AG09319 (cell line): ENCODE data around the gene OR5C1.

Experiments used
- DNase-seq: peaks from one replicate; pipeline ENCODE4 v3.0.0-alpha.2; 2010; ENCODE audit warnings: low read depth; ENCODE audit errors: extremely low read depth
- CTCF ChIP-seq: IDR thresholded peaks from 2 replicates; pipeline ENCODE4 v1.5.1; 2011; ENCODE audit warnings: low read depth, mild to moderate bottlenecking, inconsistent platforms, low read length, moderate library complexity

OR5C1 gene

DNA sequence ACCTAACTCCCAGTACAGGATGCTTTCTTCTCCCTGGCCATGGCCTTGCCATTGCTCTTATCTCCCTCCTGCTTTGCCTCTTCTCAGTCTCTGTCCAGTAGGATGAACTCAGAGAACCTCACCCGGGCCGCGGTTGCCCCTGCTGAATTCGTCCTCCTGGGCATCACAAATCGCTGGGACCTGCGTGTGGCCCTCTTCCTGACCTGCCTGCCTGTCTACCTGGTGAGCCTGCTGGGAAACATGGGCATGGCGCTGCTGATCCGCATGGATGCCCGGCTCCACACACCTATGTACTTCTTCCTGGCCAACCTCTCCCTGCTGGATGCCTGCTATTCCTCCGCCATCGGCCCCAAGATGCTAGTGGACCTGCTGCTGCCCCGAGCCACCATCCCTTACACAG, at the start of gene OR5C1:
TSS of gene OR5C1 (plus strand) at position 103 of the 400 bp plus-strand sequence. CDS start at position 103, 0 bp downstream.
- TF ChIP-seq CTCF, result no peak
- DNase-seq, result no peak

DNA sequence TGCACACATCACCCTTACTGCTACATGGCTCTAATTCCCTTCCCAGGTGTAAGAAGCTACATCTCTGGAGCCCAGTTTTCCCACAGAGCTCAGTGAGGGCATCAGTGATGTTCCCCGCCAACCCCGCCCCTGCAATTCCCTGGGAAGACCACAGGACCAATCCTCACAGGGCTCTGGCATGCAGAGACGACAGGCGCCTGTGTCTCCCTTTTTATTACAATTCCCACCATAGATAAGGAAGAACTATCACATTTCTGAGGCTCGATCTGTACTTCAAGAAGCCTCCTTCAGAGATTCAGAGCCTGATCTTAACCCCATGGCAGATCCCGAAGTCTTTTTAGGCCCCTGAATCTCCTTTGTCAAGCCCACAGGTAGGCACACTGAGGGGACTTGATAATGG, 46.7 kb upstream of the OR5C1 start, which contains the start of gene OR1L6:
TSS of gene OR1L6 (plus strand) at position 301 of the 400 bp plus-strand sequence. CDS start 7,545 bp downstream, outside the sequence.
- no peak for DNase-seq
- TF ChIP-seq CTCF, result no peak

GRCh38 chr9:122754825-122755224, 33.9 kb upstream of the OR5C1 start:
- TF ChIP-seq CTCF, result no peak
- DNase-seq, result no peak

DNA sequence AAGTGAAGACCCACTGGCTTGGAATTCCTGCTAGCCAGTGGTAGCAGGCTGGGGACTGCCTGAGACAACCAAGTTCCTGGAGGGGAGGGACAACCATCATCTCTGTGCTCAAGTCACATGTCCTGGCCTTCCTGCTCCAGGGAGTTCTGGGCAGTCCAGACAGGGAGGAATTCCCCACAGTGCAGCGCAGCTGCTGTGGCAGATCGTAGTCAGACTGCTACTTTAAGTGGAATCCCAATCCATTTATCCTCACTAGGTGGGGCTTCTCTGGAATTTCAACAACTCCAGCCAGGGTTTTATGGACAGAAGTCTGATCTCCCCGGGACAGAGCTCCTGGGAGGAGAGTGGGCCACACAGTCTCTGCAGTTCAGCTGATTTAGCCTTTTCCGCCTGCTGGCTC, 20.9 kb upstream of the OR5C1 start:
- no peak for DNase-seq
- TF ChIP-seq CTCF, result no peak

DNA sequence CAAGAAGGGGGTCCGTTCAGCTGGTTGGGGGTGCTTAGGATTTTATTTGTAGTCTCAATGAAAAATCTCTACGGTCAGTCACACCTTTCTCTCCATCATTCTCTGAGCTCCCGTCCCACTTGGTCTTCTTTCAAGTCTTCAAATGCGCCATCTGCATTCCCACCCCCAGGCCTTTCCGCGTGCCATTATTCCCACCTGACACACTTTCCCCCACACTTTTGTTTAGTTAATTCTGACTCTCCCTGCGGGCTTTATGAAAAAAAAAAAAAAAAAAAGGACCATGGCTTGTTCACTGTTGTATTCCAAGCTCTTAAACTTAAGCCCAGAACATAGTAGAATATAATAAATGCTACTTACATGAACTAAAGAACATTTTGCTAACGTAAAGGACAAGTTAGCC, 11.7 kb upstream of the OR5C1 start:
- DNase-seq, result no peak
- no peak for TF ChIP-seq CTCF

- no peak for TF ChIP-seq CTCF
- DNase-seq, result peak; percentile 40
Observed at GRCh38 chr9:122777935-122778627, 10.7 kb upstream of the OR5C1 start.

DNA sequence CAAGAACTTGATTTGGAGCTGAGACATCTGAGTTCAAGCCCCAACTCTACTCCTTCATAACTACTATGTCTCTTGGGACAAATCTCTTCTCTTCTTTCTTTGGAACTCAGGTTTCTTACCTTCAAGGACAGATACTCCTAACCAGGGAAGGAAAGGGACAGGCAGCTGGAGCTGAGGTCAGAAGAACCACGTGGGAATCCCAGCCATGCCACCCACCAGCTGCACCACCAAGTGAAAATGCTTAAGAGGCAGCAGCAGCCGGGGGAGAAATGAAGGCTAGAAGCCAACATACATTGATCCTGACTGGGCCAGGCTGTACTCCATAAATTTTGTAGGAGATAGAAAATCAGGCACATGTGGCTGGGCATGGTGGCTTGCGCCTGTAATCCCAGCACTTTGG, 9.6 kb upstream of the OR5C1 start:
- TF ChIP-seq CTCF, result no peak
- no peak for DNase-seq
